Measurements from ENCODE around the gene FOXL1.

The FOXL1 gene

DNA sequence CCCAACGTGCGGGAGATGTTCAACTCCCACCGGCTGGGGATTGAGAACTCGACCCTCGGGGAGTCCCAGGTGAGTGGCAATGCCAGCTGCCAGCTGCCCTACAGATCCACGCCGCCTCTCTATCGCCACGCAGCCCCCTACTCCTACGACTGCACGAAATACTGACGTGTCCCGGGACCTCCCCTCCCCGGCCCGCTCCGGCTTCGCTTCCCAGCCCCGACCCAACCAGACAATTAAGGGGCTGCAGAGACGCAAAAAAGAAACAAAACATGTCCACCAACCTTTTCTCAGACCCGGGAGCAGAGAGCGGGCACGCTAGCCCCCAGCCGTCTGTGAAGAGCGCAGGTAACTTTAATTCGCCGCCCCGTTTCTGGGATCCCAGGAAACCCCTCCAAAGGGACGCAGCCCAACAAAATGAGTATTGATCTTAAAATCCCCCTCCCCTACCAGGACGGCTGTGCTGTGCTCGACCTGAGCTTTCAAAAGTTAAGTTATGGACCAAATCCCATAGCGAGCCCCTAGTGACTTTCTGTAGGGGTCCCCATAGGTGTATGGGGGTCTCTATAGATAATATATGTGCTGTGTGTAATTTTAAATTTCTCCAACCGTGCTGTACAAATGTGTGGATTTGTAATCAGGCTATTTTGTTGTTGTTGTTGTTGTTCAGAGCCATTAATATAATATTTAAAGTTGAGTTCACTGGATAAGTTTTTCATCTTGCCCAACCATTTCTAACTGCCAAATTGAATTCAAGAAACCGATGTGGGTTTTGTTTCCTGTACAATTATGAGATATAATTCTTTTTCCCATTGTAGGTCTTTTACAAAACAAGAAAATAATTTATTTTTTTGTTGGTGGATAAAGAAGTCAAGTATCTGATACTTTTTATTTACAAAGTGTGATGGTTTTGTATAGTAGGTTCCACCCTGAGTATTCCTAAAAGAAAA lies 9.4 kb upstream of the FOXL1 start:
- no peak for DNase-seq (ENCODE audit: low read depth)

DNA sequence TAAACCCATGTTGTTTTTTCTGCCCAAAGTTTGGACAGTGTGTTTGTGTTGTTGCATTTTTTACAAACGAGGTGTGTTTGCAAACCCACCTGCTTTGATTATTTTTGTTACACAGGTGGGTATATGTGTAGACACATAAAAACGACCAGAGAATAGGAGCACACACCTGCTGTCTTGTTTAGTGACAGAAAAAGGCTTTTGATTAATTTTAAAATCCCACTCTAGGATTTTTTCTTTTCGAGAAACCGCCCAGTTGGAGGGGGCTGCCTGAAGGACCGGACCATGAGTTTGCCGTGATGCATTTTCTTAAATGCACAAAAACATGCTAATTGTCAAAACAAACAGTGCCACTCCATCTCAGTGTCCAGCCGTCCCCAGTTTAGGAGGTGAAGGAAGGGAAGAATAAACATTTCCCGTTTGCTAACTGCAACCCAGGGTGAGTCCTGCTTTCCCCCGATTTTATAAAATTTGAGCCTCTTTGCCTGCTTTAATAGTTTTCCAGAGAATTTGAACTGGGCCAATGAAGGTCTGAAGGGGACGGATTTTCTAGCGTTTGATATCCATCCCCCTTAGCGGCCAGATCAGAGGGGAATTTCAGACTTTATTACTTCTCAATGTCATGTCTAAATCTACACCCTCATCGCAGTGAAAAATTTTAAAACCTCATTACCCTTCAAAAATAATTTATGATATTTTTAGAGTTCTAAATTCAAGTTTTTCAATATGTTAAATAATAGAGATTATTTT lies 8.5 kb upstream of the FOXL1 start:
- DNase-seq (ENCODE audit: low read depth), result no peak

DNA sequence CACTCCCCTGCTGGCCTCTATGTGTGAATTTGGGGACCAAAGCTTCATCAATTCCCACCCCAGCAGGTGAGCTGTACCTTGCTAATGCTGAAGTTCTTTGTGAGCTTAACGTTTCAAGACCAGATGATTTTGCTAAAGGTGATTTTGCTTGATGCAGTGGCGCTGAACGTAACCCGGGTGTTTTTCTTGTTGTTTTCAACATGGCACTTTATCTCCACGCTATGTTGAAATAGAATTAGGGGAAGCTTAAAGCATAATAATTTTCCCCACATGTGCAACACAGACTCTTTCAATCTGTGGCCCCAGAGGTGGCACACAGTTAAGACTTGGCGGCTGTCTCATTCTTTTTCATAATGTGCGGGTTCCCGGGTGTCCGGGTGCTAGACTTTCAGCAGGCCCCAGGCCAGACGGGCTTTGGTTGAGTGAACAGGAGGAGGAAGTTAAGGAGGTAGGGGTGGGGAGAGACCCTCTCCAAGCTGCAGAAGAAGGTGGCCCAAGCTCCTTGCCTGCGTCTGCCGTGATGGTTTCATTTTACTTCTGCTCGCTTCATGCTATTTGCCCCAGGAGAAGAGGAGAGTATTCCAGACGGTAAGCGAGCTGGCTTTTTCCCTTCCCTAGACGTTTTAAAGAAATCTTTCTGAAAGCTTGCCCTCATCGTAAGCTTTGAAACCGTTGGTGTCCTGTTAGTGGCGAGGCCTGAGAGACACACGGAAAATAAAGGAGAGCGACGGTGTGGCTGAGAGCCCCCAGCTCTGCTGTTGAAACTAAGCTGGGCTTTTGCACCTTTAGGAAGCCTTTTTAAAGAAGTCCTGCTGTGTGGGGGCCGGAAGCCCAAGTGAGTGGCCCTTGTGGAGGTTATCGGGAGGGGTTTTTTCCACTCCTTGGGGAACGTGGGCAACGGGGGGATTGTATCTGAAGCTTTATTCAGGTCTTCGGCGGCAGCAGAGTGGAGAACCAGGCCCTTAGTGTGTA lies 7.5 kb upstream of the FOXL1 start:
- no peak for DNase-seq (ENCODE audit: low read depth)

DNA sequence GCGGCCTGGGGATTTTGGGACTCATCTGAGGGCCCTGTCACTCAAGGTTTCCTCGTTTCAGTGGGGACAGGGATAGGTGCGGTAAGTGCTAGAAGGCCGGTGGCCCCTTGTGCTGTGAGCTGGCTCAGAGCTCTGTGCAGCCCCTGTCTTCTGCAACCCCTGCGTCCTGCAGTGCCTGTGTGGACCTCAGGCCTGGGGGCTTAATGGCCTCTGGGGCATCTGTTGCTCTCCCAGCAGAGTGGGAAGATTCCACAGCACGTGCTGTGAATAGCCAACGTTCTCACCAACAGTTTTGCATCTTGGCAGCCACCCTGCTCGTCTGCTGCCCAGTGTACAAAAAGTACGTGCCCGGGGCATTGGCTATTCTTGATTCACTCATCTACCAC lies 6.8 kb upstream of the FOXL1 start:
- no peak for DNase-seq (ENCODE audit: low read depth)

DNA sequence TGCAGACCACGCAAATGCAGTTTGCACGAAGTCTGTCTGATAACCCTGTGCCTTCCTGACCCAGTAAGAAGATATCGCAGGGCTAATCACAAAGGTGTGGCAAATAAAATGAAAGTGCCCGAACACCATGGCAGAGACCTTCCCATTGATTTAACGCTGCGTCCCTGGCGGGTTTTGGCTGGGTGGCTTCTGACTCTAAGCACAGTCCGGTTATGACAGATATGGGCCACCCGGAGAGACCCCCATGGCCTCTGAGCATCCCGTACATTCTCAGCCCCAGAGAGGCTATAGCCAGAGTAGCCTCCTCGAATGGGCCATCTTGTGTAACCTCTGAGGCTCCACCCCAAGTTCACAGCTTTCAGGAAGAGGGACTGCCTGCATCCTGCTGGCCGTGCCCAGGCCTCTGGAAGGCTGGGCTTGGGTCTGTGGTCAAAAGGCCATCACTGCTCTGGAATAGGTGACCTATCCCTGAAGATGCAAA lies 6.3 kb upstream of the FOXL1 start:
- DNase-seq (ENCODE audit: low read depth), result no peak

DNA sequence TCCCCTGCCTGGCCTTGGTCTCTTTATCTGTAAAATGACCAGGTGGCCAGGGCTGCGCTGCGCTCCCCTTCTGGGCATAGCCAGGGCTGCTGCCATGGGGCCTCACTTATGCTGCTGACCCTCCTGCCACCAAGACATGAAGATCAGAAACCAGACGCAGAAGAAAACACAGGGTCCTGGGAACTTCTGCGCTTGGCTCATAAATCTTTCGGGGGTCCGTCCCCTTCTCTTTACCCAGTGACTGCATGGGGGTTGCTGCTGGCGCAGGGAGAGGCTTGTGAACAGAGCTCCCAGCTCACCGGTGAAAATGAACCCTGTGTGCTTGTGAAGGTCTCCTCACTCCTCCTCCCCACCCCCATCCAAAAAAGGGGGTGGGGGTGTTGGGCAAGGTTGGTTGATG lies 5.7 kb upstream of the FOXL1 start:
- DNase-seq (ENCODE audit: low read depth), result no peak

DNA sequence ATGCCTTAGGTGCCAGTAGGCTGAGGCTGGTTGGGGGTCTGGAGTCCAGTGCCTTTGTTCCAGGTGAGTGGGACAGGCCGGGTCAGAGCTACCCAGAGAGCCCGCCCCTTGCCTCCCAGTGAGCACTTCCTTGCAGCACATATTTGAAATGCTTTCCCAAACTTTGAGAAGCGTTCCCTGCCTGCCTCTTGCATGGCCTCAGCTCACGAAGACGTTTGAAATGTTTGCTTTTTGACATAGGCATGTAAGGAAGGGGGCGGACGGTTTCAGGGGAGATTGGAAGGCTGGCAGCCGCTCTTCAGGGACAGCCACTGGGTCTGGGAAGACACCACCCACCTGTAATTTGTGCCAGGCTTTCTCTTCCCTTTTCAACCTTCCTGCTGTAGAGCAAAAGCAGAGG lies 5.1 kb upstream of the FOXL1 start:
- DNase-seq (ENCODE audit: low read depth), result no peak

DNA sequence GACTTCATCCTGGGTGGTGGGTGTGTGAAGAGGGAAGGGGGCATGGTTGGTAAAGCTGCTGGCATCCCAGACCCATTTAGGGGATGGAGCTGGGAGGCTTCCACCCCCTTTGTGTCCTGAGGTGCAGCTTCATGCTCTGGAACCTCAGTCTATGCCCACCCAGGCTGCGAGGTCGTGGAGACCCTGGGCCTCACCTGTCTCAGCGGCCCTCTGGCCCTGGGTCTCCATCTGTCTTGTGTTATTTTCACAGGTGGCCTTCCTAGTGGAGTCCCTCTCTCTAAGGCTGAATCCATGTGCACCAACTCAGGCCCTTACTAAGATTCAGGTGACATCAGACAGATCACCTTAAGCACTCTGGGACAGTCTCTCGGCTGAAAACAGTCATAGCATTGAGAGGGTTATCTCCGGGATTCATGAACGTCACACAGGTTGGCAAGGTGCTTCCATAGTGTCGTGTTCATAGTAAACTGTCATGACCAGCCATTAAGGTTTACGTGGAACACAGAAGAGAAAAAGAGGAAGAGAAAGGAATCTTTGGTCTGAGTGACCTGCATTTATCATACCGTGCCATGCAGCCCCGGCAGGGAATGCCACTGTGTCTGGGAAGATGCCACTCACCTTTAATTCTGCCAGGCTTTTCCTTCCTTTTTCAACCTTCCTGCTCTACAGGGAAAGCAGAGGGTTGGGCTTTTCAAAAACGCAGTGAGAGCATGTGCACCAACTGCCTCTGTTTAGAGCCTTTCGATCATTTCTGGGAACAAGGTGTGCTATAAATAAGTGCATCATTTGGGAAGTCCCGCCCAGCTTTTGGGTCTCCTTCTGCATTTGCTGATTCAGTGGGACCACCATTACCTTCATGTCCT lies 4.5 kb upstream of the FOXL1 start:
- no peak for DNase-seq (ENCODE audit: low read depth)

DNA sequence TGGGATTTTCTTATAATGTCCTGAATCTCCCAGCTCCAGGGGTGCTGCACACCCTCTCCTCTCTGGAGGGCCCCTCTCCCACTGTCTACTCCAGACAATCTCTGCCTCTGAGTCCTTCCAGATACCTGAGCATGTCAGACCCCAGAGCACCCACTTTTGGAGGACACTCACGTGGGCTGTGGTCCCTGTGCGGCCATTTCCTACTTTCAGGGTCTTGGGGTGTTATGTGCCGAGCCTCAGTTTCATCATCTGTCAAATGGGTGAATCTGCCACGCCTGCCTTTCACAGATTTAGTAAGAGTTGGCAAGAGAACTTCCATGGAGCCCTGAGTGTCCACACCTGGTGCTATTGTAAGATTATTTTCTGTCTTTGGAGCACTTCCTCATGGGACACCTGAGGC lies 3.7 kb upstream of the FOXL1 start:
- no peak for DNase-seq (ENCODE audit: low read depth)

DNA sequence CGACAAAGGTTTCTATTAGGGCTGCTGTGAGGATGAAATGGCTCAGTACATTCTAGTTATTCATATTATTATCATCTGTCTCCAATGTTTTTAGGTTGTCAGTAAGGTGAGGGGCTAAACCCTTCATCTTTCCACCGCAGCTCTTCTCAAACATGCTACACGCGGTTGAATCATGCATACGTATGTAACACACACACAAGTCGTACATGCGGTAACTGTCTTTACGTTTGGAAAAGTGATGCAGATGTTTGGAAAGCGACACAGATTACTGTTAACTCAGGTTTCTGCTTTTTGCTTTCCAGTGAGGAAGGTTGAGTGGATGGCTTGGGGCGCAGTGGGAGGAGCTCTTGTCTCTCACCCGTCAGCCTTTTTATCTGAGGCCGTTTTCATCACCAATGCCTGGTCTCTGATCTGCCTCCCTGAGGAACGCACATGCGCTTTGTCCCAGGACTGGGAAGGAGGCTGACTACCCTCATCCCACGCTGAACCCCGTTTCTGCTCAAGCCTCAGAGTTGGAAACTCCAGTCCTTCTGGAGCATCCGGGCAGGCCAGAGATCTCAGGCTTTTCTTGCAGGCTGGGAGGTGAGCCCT lies 3.2 kb upstream of the FOXL1 start:
- no peak for DNase-seq (ENCODE audit: low read depth)

DNA sequence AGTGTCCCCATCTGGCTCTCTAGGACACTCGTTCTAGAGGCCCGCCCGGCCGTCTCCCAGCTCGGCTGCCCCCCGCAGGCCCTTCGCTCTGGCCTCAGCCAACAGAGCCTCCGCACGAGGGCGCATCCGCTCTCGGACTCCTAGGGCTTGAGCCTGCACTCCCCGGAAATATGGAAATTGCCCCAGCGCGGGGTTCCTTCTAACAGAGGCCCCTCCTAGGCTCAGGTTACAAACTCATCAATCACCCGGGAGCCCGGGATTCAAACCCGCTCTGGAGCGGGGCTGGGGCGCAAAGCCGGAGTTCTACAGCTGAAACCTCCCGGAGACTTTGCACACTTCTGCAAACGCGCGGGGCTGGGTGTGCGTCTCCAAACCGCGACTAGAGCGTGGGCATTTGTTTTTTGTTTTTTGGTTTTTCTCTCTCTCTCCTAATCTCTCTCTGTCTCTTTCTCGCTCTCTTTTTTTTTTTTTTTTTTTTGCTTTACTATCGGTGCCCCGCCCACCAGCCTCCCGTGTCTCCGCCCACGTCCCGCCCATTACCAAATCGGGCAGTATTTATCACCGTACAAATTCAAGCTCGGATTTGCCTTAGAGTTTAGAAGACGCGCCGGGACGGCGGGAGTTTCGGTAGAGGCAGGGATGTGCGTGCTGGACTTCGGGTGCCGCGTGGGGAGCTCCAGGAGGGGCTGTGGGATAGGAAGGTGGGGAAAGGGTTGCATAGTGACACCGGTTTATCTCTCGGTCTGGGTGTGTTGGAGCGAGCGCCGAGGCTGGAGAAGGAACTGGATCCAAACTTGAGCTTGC lies 2.4 kb upstream of the FOXL1 start:
- peak; percentile 72 for DNase-seq (ENCODE audit: low read depth)

DNA sequence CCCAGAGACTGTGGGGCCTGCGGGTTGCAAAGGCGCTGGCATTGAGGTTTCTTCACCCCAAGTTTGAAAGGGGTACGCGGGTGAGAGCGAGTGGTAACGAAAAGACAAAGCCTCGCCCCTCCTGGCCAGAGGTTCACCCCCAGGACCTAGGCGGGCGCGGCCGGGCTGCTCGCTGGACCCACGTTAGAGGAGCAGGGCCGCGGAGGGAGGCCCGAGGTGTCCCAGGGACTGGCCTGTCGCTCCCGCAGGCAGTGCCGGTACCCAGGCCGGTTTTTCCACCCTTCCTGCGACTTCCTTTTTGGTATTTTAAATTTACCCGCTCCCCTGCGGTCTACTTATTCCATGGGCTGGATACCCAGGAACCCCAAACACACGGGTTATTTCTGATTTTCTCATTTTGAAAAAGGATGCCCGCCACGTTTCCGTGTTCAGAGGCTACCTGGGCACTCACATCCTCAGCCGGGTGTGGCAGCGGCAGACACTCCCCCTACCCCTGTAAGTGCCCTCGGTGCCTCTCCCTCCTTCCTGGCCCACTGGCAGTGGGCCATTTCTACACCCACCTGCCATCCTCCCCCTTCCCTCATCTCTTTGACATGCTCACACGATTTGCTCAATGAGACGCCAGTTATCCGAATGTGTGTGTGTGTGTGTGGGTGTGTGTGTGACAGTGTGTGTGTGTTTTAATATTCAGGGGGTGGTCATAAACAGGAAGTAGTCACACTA lies 1.6 kb upstream of the FOXL1 start:
- no peak for DNase-seq (ENCODE audit: low read depth)

DNA sequence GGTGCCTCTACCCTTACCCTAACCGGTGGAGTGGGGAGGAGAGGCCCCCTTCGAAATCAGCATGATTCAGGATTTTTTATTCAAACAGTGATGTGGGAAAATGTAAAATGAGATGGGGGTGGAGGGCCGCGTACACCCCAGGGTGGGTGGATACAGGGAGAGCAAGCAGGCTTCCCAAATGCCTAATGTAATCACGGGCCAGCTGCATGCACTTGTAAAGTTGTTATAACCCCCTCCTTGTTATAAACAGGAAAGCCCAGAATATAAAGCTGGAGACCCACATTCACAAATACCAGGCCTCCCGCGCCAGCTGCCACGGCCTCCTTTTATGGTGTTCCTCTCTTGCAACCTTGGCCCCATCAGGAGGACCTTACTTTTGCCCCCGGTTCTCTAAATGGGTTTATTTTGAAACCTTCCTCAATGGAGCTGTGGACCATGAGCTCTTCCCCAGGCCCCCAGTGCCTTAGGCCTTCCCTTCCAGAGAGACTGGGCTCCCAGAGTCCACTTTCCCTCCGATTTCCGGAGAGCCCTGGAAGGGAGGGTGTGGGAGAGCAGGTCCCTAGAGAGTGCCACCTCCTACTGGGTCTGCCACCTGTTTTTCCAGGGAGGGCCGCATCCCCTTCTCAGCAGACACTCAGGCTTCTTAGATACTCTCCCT lies 906 bp upstream of the FOXL1 start:
- DNase-seq (ENCODE audit: low read depth), result no peak

DNA sequence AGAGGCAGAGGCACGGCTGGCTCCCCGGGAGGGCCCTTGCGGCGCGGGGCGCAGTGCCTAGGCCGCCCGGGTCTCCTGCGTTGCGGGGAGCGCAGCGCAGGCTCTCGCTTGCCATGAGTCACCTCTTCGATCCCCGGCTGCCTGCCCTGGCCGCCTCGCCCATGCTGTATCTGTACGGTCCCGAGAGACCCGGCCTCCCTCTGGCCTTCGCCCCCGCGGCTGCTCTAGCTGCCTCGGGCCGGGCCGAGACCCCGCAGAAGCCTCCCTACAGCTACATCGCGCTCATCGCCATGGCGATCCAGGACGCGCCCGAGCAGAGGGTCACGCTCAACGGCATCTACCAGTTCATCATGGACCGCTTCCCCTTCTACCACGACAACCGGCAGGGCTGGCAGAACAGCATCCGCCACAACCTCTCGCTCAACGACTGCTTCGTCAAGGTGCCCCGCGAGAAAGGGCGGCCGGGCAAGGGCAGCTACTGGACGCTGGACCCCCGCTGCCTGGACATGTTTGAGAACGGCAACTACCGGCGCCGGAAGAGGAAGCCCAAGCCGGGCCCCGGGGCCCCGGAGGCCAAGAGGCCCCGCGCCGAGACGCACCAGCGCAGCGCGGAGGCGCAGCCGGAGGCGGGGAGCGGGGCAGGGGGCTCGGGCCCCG lies 390 bp downstream of the FOXL1 start:
- DNase-seq (ENCODE audit: low read depth), result no peak

DNA sequence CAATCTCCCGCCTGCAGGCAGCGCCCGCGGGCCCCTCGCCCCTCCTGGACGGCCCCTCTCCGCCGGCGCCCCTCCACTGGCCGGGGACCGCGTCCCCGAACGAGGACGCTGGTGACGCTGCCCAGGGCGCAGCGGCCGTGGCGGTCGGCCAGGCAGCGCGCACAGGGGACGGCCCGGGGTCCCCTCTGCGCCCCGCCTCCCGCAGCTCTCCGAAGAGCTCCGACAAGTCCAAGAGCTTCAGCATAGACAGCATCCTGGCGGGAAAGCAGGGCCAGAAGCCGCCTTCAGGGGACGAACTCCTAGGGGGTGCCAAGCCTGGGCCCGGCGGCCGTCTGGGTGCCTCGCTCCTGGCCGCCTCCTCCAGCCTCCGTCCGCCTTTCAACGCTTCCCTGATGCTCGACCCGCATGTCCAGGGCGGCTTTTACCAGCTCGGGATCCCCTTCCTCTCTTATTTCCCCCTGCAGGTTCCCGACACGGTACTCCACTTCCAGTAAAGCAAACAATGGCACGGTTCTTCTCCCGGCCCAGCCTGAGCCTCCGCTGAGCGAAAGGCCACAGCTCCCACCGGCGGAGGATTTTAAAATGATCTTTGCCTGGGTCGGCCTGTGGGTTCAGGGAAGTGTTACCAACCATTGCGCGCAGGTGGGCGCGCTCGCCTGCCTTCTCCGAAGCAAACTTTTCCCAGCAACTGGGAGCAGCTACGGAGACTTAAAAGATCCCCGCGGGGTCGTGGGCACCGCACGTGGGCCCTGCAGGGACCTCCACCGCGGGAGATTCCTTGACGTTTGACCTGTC lies 1.1 kb downstream of the FOXL1 start:
- no peak for DNase-seq (ENCODE audit: low read depth)

DNA sequence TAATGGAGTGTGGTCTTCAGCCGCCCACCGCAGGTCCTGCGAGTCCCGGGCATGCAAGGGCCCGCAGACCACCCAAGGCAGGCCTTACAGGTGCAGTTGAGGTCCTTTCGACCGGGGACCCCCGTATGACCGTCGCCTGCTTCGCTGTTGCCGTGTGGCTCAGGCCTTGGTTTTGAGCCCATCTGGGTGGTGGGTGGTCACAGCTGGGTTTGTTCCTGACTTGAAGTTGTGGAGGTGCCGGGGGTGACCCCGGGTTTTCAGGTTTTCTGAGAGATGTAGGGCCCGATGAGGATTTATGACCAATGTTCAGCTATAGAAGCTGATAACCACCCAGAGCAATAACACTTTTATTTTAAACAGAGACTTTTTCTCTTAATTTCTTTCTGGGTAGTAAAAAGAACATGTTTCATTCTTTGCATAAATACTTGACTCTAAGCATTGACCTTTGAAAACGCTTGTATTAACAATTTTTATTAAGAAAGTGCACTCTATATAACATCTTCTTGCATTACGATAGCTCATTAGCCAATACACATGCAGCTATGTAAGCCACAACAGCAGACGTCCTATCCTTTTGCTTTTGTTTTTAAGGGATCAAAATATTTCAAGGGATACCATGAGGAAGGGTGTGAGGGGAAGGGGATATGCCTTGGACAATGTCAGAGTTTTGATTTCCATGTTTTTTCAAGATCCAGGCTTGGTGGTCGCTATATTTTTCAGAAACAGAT lies 1.9 kb downstream of the FOXL1 start:
- no peak for DNase-seq (ENCODE audit: low read depth)

DNA sequence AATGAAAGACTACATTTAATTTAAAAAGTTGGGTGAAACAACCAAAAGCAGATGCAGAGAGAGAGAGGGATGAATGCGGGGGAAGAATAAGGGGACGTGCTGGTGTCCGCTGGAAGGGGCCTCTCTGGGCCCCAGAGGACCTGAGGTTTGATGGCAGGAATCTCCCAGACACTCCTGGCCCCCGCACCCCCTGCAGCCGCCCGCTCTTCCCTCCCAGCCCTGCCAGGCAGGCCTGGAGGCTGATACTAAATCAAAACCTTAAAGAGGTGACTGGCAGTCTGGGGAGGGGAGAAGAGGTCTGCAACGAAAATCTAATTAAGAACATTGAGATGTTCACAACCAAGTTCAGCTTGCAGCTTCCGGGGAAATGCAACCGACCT lies 2.4 kb downstream of the FOXL1 start:
- DNase-seq (ENCODE audit: low read depth), result no peak

Data from non-pigmented ciliary epithelial cell (primary cell).